H9 (cell line): Measurements from ENCODE around the gene EPYC. TPM values are rescaled to one million over a fixed set of nuclear protein-coding genes. Genes with fewer than 3 reads are reported as not detected.

ENCODE experiments used
- DNase-seq: peaks from one replicate; pipeline ENCODE4 v3.0.0-alpha.2; 2017
- H2AFZ ChIP-seq: one replicate; pipeline ENCODE4 v1.6.1; 2013; ENCODE audit warnings: mild to moderate bottlenecking, low read length, control low read depth, moderate library complexity
- H2AK5ac ChIP-seq: 2 replicates; pipeline ENCODE4 v1.6.1; 2013; ENCODE audit warnings: low read length, control low read depth, mixed read lengths; ENCODE audit not compliant: insufficient read length
- H2BK120ac ChIP-seq: one replicate; pipeline ENCODE4 v1.6.1; 2013; ENCODE audit warnings: low read depth, mild to moderate bottlenecking, low read length, control low read depth, inconsistent platforms; ENCODE audit not compliant: poor library complexity, severe bottlenecking
- H2BK12ac ChIP-seq: 2 replicates; pipeline ENCODE4 v1.6.1; 2013; ENCODE audit warnings: low read length, control low read depth, mixed read lengths, low read depth; ENCODE audit not compliant: insufficient read length
- H2BK15ac ChIP-seq: 2 replicates; pipeline ENCODE4 v1.6.1; 2013; ENCODE audit warnings: low read depth, low read length, control low read depth
- H2BK20ac ChIP-seq: one replicate; pipeline ENCODE4 v1.6.1; 2013; ENCODE audit warnings: low read depth, mild to moderate bottlenecking, low read length, control low read depth, inconsistent platforms; ENCODE audit not compliant: poor library complexity, severe bottlenecking
- H2BK5ac ChIP-seq: 2 replicates; pipeline ENCODE4 v1.6.1; 2013; ENCODE audit warnings: low read length, control low read depth, mixed read lengths; ENCODE audit not compliant: insufficient read length
- H3K14ac ChIP-seq: 2 replicates; pipeline ENCODE4 v1.6.1; 2013; ENCODE audit warnings: low read length, control low read depth; ENCODE audit not compliant: insufficient read depth
- H3K18ac ChIP-seq: 2 replicates; pipeline ENCODE4 v1.6.1; 2013; ENCODE audit warnings: low read depth, mild to moderate bottlenecking, mixed read lengths, low read length, control low read depth; ENCODE audit not compliant: insufficient read length
- H3K23ac ChIP-seq: 2 replicates; pipeline ENCODE4 v1.6.1; 2013; ENCODE audit warnings: low read length, control low read depth, mixed read lengths, low read depth; ENCODE audit not compliant: insufficient read length
- H3K23me2 ChIP-seq: 2 replicates; pipeline ENCODE4 v1.6.1; 2013; ENCODE audit warnings: low read depth, mild to moderate bottlenecking, mixed read lengths, low read length, control low read depth; ENCODE audit not compliant: insufficient read length, poor library complexity, severe bottlenecking
- H3K27ac ChIP-seq: 2 replicates; pipeline ENCODE4 v1.5.1; 2013; ENCODE audit warnings: low read length, control low read depth, mixed read lengths, low read depth; ENCODE audit not compliant: insufficient read length
- H3K27me3 ChIP-seq: 2 replicates; pipeline ENCODE4 v1.6.1; 2013; ENCODE audit warnings: low read length, control low read depth, inconsistent platforms; ENCODE audit not compliant: insufficient read depth
- H3K4ac ChIP-seq: 2 replicates; pipeline ENCODE4 v1.6.1; 2013; ENCODE audit warnings: low read depth, mild to moderate bottlenecking, control low read depth, inconsistent platforms, low read length, moderate library complexity
- H3K4me1 ChIP-seq: 2 replicates; pipeline ENCODE4 v1.6.1; 2013; ENCODE audit warnings: low read length, control low read depth, inconsistent platforms; ENCODE audit not compliant: insufficient read depth
- H3K4me2 ChIP-seq: 2 replicates; pipeline ENCODE4 v1.6.1; 2013; ENCODE audit warnings: low read length, control low read depth, mixed read lengths; ENCODE audit not compliant: insufficient read length, insufficient read depth
- H3K56ac ChIP-seq: 2 replicates; pipeline ENCODE4 v1.6.1; 2013; ENCODE audit warnings: low read depth, mild to moderate bottlenecking, mixed read lengths, low read length, control low read depth; ENCODE audit not compliant: insufficient read length
- H3K79me1 ChIP-seq: 2 replicates; pipeline ENCODE4 v1.6.1; 2013; ENCODE audit warnings: low read depth, mild to moderate bottlenecking, moderate library complexity, low read length, control low read depth, inconsistent platforms; ENCODE audit not compliant: insufficient read depth, poor library complexity, severe bottlenecking
- H3K79me2 ChIP-seq: 2 replicates; pipeline ENCODE4 v1.6.1; 2013; ENCODE audit warnings: low read length, control low read depth, inconsistent platforms; ENCODE audit not compliant: insufficient read depth
- H3K9ac ChIP-seq: 2 replicates; pipeline ENCODE4 v1.6.1; 2013; ENCODE audit warnings: low read length, control low read depth, mixed read lengths; ENCODE audit not compliant: insufficient read length; ENCODE audit errors: extremely low read depth
- H3K9me3 ChIP-seq: one replicate; pipeline ENCODE4 v1.6.1; 2013; ENCODE audit warnings: low read depth, low read length, inconsistent platforms; ENCODE audit not compliant: control insufficient read depth
- H3T11ph ChIP-seq: one replicate; pipeline ENCODE4 v1.6.1; 2013; ENCODE audit warnings: mild to moderate bottlenecking, low read length, control low read depth, inconsistent platforms
- H4K20me1 ChIP-seq: one replicate; pipeline ENCODE4 v1.6.1; 2013; ENCODE audit not compliant: control insufficient read depth, insufficient read length, insufficient read depth
- H4K5ac ChIP-seq: 2 replicates; pipeline ENCODE4 v1.6.1; 2013; ENCODE audit warnings: low read depth, mild to moderate bottlenecking, mixed read lengths, low read length, control low read depth; ENCODE audit not compliant: insufficient read length
- H4K8ac ChIP-seq: replicated peaks from 2 replicates; pipeline ENCODE4 v1.6.1; 2013; ENCODE audit warnings: low read length, control low read depth, mixed read lengths, low read depth; ENCODE audit not compliant: insufficient read length
- H4K91ac ChIP-seq: 2 replicates; pipeline ENCODE4 v1.6.1; 2013; ENCODE audit warnings: low read depth, mild to moderate bottlenecking, moderate library complexity, mixed read lengths, low read length, control low read depth; ENCODE audit not compliant: insufficient read length
- H3K27ac Mint-ChIP-seq, 3 experiments: 2 replicates in 2 of 3; 3 replicates in 1 of 3; pipeline ENCODE4 v1.8.0; 2020 to 2021; ENCODE audit warnings: mixed read lengths in 3 of 3, mild to moderate bottlenecking in 1 of 3, moderate library complexity in 1 of 3
- H3K27me3 Mint-ChIP-seq: 2 replicates; pipeline ENCODE4 v1.8.0; 2021; ENCODE audit warnings: low read depth, mild to moderate bottlenecking, moderate library complexity, mixed read lengths
- H3K36me3 Mint-ChIP-seq, 3 experiments: 2 replicates in 2 of 3; 3 replicates in 1 of 3; pipeline ENCODE4 v1.8.0; 2020 to 2021; ENCODE audit warnings: low read depth in 3 of 3, mixed read lengths in 3 of 3; ENCODE audit not compliant: insufficient read depth in 1 of 3
- H3K4me1 Mint-ChIP-seq, 2 experiments: 2 replicates each; pipeline ENCODE4 v1.8.0; 2020; ENCODE audit warnings: mixed read lengths in 2 of 2
- H3K4me3 Mint-ChIP-seq, 2 experiments: 2 replicates in 1 of 2; 3 replicates in 1 of 2; pipeline ENCODE4 v1.8.0; 2020 to 2021; ENCODE audit warnings: mild to moderate bottlenecking in 2 of 2, mixed read lengths in 2 of 2, moderate library complexity in 1 of 2
- H3K9me3 Mint-ChIP-seq, 2 experiments: 2 replicates in 1 of 2; 3 replicates in 1 of 2; pipeline ENCODE4 v1.8.0; 2020; ENCODE audit warnings: mild to moderate bottlenecking in 2 of 2, mixed read lengths in 2 of 2, moderate library complexity in 1 of 2
- CTCF ChIP-seq: fragments of 200-600 bp; sonication (generic); conservative IDR thresholded peaks from 3 replicates; pipeline ENCODE4 v1.8.0; 2021; ENCODE audit warnings: antibody characterized with exemption, mild to moderate bottlenecking
- WGBS: extraction: QIAGEN DNeasy Blood & Tissue Kit; methylation state at CpG from one replicate; pipeline ENCODE4 v1.1.7; 2013; ENCODE audit warnings: missing lambda C conversion rate, low lambda C conversion rate, mixed read lengths; ENCODE audit not compliant: insufficient read length; ENCODE audit errors: extremely low coverage; 5-methylcytosine and 5-hydroxymethylcytosine counted together
- total RNA-seq: library from RNA; stranded (reverse); gene quantifications from 2 replicates; pipeline ENCODE4 v1.2.1, GENCODE V29; 2021

Gene EPYC
- total RNA-seq, 1 experiment from 2014 or later: not detected

DNA sequence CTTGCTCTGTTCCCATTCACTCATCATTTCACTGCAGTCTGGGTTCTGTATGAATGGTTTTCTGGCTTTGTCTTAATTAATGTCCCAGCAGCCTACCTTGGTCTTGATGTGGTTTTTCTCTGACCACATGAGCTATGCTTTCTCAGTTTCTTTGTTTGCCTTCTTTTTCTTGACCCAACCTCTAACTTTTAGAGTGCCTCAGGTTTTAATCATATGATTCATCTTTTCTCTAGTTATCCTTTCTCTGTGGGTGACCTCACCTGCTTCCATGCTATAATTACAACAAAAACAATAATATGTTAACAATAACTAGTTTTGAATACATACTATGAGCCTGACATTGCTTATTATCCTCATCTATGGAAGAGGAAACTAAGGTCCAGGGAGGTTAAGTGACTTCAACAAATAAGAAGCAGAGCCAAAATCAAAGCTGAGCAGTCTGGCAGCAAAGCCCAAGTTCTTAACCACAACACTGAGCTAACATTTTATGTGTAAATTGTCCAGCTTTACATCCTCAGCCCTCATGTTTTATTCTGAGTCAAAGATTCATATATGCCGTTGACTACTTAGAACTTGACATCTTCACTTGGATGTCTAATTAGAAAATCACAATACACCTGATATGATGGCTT is 4.7 kb upstream of the EPYC start:
- H2BK20ac ChIP-seq: no peak overlapping the region
- no peak for DNase-seq
- H3K4me3 Mint-ChIP-seq: no peak overlapping the region

More for the DNA sequence above, 4.7 kb upstream of the EPYC start:
- no peaks in the 10 kb centered on the region for H4K20me1 ChIP-seq
- H3K14ac ChIP-seq: no peak overlapping the region
- H3K4me1 Mint-ChIP-seq: no peaks in the 10 kb centered on the region
- no peak overlapping the region for H2AK5ac ChIP-seq
- no peaks in the 10 kb centered on the region for H3K9me3 ChIP-seq
- H3K18ac ChIP-seq: no peak overlapping the region
- H3K9ac ChIP-seq: no peak overlapping the region
- no peak overlapping the region for H4K8ac ChIP-seq
- no peak overlapping the region for H2BK120ac ChIP-seq
- no peaks in the 10 kb centered on the region for H3K23me2 ChIP-seq
- H2BK5ac ChIP-seq: no peak overlapping the region
- no peaks in the 10 kb centered on the region for H3K36me3 Mint-ChIP-seq
- H3K79me1 ChIP-seq: no peaks in the 10 kb centered on the region
- no peak overlapping the region for H3K27ac ChIP-seq
- H3K4ac ChIP-seq: no peak overlapping the region
- no CpG with 5 or more reads among the region's 1 CpG for WGBS
- no peak overlapping the region for H3K23ac ChIP-seq
- no peaks in the 10 kb centered on the region for H3K79me2 ChIP-seq
- no peak overlapping the region for H4K5ac ChIP-seq
- H3T11ph ChIP-seq: no peak overlapping the region
- H3K27me3 ChIP-seq: no peaks in the 10 kb centered on the region
- H3K27ac Mint-ChIP-seq: no peak overlapping the region
- no peak for TF ChIP-seq CTCF
- no peak overlapping the region for H2BK15ac ChIP-seq
- no peaks in the 10 kb centered on the region for H3K9me3 Mint-ChIP-seq
- peaks cover 6% of the 10 kb centered on the region for H3K27me3 Mint-ChIP-seq
- H3K56ac ChIP-seq: no peak overlapping the region
- no peak overlapping the region for H2BK12ac ChIP-seq
- H3K4me2 ChIP-seq: no peak overlapping the region
- H3K4me1 ChIP-seq: no peaks in the 10 kb centered on the region
- H4K91ac ChIP-seq: no peak overlapping the region
- no peak overlapping the region for H2AFZ ChIP-seq
